HT1080 (cell line): ENCODE measurements around the gene ACTL10. TPM values are rescaled to one million over a fixed set of nuclear protein-coding genes. Genes with fewer than 3 reads are reported as not detected.

Experiments used
- DNase-seq: peaks from one replicate; pipeline ENCODE4 v3.0.0-alpha.2; 2015; ENCODE audit warnings: low read depth
- total RNA-seq: library from RNA; depleted of rRNA; stranded (reverse); fragments of >200 nt; shearing (Covaris generic); gene quantifications from 2 replicates; pipeline ENCODE4 v1.2.3, GENCODE V29; 2014

ACTL10 gene
- total RNA-seq, 1 experiment from 2014 or later, result 0.06 TPM

DNA sequence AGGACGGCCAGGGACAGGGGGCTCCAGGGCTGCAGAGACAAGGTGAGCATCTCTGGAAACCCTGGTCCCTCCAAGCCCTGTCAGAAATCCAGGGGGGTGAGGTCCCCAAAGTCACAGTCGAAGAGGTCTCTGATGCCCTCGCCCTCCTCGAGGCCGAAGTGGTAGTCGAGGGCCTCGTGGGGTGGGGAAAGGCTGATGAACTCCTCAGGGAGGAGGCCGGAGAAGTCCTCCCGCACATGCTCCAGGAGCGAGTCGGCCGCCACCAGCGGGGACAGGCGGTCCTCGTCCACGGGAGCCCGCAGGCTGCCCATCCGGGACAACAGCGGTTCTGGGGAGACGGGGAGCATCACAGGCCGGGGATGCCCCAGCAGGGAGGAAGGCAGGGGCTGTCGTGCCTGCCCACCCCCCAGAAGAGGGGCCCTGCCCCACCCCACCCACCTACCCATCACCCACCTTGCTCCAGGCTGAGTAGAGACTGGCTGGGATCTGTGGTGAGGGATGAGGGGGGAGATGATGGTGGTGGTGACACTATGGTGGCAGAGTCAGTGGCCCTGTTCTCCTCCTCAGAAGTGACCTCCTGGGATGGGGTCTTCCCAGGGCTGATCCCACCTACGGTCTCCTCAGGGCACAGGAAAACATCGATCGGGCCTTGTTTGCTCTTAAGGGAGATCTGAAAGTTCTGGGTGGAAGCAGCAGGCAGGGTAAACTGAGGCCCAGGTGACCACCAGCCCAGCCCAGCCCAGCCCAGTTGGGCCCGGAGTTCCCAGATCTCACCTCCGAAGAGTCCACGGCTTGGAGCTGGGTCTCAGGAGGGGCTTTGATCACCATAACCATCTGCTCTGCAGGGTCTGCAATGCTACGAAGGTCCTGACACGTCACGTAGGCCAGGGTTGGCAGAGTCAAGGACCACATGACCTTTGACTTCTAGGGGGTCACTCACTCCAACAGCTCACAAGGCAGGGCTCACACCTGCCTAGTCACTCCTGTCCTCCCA lies 10.2 kb downstream of the ACTL10 start:
- no peak for DNase-seq

GRCh38 chr20:33677991-33678702 lies 11.4 kb downstream of the ACTL10 start:
- no peak for DNase-seq

- DNase-seq, result no peak
Observed at GRCh38 chr20:33679758-33680485, 13.2 kb downstream of the ACTL10 start.

GRCh38 chr20:33680686-33681085 lies 13.9 kb downstream of the ACTL10 start:
- DNase-seq, result no peak

GRCh38 chr20:33681288-33681687 lies 14.5 kb downstream of the ACTL10 start:
- DNase-seq, result no peak

- DNase-seq, result no peak
Observed at GRCh38 chr20:33681728-33682353, 15.1 kb downstream of the ACTL10 start.

DNA sequence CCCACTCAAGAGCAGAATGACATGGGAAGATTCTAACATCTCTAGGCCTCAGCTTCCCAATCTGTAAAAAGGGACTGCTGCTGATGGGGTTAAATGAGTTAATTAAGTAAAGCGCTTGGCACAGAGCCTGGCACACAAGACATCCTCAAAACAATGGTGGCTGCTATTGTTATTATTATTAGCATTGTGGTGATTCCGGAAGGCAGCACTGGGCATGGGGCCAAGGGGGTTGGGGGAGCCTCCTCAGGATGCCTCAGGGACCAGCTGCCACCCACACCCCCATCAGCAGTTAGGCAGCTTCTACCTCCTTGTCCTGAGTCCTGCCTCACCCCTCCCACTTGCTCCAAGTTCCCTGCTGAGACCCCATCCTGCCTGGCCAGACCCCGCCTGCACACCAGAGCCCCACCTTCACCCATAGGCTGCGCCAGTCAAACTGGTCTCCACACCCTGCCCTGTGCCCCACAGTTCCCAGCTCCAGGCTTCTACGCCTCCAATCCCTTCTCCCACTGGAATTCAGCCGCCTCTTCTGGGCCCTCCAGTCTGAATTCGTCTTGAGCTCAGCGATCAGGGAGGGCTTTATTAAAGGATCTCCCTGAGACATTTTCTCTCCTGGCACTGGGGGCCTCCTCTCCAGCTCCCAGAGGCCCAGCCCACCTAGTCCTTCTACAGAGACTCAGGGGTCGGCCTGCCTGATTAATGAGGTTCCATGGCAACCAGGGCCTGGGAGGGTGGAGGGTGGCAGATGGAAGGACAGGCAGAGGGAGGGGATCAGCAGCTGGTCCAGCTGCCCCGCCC lies 18.0 kb downstream of the ACTL10 start:
- no peak for DNase-seq

GRCh38 chr20:33685328-33686099 lies 18.8 kb downstream of the ACTL10 start:
- no peak for DNase-seq

DNA sequence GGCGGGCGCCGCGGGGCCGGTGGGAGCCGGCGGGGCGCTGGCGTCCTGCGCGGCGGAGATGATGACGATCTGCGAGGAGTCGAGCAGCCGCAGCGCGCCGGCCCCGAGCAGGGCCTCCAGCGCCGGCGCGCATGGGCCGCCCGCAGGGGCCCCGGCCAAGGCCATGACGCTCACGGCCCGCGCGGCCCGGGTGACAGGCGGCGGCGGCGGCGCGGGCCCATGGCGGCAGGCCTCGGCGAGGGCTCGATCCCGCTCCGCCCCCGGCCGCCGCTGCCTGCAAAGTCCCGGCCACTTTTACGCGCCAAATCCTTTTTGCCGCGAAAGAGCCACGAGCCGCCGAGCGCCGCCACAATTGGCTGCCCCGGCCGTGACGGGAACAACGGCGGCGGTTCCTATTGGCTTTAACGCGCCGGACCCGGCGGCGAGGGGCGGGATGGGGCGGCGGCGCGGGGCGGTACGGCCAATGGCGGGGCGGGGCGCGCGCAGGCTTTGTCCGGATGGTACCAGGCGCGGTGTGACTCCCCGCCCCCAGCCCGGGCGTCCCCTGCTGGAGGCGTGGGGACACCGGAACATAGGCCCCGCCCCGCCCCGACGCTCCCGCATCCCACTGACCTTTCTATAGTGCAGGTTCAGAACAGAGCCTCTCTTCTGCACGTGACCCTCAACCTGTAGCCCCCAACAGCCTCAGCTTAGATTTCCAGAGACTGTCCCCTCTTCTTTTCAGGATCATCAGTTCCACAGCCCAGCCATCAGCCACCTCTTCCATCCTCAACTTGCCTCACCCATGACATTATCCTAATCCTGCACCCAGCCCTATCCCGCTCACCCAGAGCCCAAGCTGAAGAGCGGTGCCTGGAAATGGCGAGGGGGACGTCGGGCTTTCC lies 19.6 kb downstream of the ACTL10 start, which contains the start of gene E2F1:
Gene E2F1, minus strand, starts transcription at position 286 of the 884 bp plus-strand sequence. Its CDS starts 121 bp downstream, at position 165.
- DNase-seq, result peak; percentile 88

GRCh38 chr20:33686984-33687366 lies 20.2 kb downstream of the ACTL10 start:
- DNase-seq, result no peak

DNA sequence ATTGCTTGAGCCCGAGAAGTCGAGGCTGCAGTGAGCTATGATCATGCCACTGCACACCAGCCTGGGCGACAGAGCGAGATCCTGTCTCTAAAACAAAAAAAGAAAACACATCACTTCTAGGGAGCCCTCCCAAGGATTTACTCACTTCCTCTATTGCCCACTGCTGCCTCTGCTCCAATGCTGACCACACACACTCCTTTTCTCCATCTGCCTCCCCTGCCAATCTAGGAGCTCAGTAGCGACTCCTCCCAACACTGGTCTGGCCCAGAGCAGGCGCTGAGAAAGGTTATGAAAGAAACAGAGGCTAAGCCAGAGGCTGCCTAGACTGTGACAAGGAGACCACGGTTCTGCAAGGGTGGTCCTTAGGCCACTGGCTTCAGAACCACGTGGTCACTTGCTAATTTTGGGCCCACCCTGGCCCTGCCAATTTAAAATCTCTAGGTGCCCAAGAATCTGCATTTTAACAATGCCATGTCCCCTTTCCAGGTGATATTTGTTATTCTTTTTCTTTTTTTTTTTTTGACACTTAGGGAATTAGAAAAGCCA lies 20.7 kb downstream of the ACTL10 start:
- peak; percentile 90 for DNase-seq

DNA sequence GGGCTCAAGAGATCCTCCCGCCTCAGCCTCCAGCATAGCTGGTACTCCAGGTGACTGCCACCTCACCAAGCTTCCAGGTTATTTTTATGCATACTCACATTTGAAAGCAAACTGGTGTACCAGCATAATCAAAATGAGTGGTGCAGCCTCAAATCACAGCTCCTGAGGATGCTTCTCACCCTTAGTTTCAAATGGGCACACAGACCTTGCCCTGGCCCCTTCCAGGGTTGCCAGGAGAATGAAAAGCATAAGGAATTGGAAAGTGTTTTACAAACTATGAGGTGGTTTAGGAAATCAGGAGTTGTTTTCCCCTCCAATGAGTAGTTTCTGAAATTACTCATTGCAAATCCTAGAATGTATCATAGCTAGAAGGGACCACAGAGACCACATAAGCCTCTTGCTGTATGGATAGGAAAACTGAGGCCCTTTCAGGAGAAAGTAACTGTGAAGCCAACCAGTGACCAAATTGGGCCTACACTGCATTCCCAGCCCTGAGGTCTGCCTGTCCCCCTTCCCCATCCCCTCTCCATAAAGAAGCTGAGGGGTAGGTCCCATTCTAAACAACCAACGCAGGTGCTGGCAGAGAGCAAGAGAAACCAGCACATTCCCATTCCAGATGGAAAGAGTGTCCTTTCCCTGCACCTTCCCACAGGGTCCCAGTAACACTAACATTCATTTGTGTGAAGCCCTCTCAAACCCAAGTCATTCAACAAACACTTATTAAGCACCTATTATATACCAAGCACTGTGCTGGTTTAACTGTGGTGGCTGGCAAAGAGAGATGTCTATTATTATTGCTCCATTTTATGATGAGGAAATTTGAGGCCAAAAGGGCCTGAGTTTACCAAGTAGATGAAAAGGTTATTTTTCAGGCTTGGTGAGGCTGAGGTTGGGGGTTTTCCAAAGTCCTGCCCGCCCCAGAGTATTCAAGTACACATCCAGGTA lies 21.5 kb downstream of the ACTL10 start:
- DNase-seq, result peak; percentile 45

DNA sequence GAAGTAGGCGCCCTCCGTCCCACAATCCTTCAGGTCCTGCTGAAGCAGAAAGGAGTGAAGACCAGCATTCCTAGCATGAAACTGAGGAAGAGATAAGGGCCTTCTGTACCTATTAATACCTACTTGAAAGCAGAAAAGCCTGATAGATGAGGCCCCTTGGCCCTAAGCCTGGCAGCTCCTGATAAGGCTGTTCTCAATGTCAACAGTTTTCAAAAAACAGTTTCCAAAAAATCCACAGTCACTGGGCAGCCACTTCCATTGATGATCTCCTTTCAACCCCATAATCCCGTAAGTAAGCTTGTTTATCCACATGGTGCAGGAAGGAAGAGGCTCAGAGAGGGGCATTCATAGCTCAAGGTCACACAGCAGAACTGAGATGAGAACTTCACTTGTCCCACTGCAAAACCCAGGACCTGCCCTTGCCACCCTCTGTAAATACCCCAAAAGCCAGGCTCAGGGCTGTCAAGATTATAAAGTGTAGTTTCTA lies 22.2 kb downstream of the ACTL10 start:
- no peak for DNase-seq

GRCh38 chr20:33689493-33689892 lies 22.8 kb downstream of the ACTL10 start:
- DNase-seq, result no peak

- DNase-seq, result peak; percentile 84
Observed at GRCh38 chr20:33689973-33690372, 23.2 kb downstream of the ACTL10 start.

- DNase-seq, result no peak
Observed at GRCh38 chr20:33693289-33693688, 26.5 kb downstream of the ACTL10 start.
